Right lobe of liver (tissue), 4 donors: ENCODE measurements around the gene RIMS3.

Experiments used
- POLR2A ChIP-seq: fragments of 450-650 bp; IDR thresholded peaks from one replicate; pipeline ENCODE4 v1.6.1; 2017; ENCODE audit warnings: antibody characterized with exemption, mild to moderate bottlenecking
- TF ChIP-seq, protein P1 (sequence below), 4 donors: fragments of 200-600 bp in 3 of 4; fragments of 450-650 bp in 1 of 4; IDR thresholded peaks; one replicate each; pipeline versions ENCODE4 v1.5.1 to v1.8.0; 2016 to 2022; ENCODE audit warnings: antibody characterized with exemption in 4 of 4, mild to moderate bottlenecking in 2 of 4
- donor health status: DM: no; HTN: no; CAD: no.
- donor health status: DM: no; HTN: no; CAD: no.
- donor health status: DM: no; HTN: yes; CAD: no.

DNA sequence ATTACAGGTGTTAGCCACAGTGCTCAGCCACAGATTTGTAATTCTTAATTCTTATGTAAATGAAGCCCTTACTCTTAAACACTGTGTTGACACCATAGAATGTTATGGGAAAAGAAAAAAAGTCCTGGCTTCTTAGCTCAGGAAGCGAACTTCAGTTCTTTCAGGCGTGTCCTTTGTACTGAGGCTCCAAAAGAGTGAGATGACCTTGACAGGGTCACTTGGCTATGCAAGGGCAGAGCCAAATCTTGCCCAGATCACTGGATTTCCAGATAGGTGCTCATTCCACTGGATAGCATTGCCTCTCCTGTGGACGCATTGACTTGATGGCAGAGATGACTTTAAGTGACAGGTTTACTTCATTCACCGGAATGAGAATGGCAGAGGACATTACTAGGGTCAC is 30.8 kb upstream of the RIMS3 start:
- TF ChIP-seq, protein P1, sequence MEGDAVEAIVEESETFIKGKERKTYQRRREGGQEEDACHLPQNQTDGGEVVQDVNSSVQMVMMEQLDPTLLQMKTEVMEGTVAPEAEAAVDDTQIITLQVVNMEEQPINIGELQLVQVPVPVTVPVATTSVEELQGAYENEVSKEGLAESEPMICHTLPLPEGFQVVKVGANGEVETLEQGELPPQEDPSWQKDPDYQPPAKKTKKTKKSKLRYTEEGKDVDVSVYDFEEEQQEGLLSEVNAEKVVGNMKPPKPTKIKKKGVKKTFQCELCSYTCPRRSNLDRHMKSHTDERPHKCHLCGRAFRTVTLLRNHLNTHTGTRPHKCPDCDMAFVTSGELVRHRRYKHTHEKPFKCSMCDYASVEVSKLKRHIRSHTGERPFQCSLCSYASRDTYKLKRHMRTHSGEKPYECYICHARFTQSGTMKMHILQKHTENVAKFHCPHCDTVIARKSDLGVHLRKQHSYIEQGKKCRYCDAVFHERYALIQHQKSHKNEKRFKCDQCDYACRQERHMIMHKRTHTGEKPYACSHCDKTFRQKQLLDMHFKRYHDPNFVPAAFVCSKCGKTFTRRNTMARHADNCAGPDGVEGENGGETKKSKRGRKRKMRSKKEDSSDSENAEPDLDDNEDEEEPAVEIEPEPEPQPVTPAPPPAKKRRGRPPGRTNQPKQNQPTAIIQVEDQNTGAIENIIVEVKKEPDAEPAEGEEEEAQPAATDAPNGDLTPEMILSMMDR (IDR thresholded peaks at IDR 0.05): no peak
- TF ChIP-seq POLR2A: no peak
